CD8-positive, alpha-beta memory T cell (primary cell): Measurements from ENCODE around the gene SRSF12. TPM values are rescaled to one million over a fixed set of nuclear protein-coding genes. Genes with fewer than 3 reads are reported as not detected.

ENCODE experiments used
- CTCF ChIA-PET: fragments of 350-600 bp; sonication (Branson Sonifier 250); formaldehyde crosslinking; loops from one replicate; lab custom pipeline; 2021; ENCODE audit warnings: antibody characterized with exemption; lab: Charles Lee
- POLR2A ChIA-PET: fragments of 350-600 bp; sonication (Branson Sonifier 250); formaldehyde crosslinking; loops from one replicate; lab custom pipeline; 2021; ENCODE audit warnings: antibody characterized with exemption; lab: Charles Lee
- DNase-seq, 5 donors: peaks; one replicate each; pipeline versions ENCODE4 v3.0.0 to v3.0.0-alpha.2; 2020 to 2022; ENCODE audit warnings: mixed read lengths in 1 of 5
- H3K27ac ChIP-seq: one replicate; pipeline ENCODE4 v1.7.0; 2013; ENCODE audit warnings: low read depth, mild to moderate bottlenecking, low read length, moderate library complexity
- H3K27me3 ChIP-seq: 2 replicates; pipeline ENCODE4 v1.7.0; 2013; ENCODE audit warnings: low read length, mild to moderate bottlenecking; ENCODE audit not compliant: insufficient read depth, poor library complexity, severe bottlenecking
- H3K36me3 ChIP-seq: 2 replicates; pipeline ENCODE4 v1.7.0; 2013; ENCODE audit warnings: mild to moderate bottlenecking, low read length, moderate library complexity; ENCODE audit not compliant: insufficient read depth
- H3K4me1 ChIP-seq: 2 replicates; pipeline ENCODE4 v1.7.0; 2013; ENCODE audit warnings: mild to moderate bottlenecking, low read length, moderate library complexity; ENCODE audit not compliant: insufficient read depth
- H3K4me3 ChIP-seq: 2 replicates; pipeline ENCODE4 v1.7.0; 2013; ENCODE audit warnings: mild to moderate bottlenecking, low read length
- H3K9me3 ChIP-seq: 2 replicates; pipeline ENCODE4 v1.7.0; 2013; ENCODE audit warnings: mild to moderate bottlenecking, low read length
- H3K27ac Mint-ChIP-seq, 8 donors: one replicate each; pipeline ENCODE4 v1.8.0; 2020 to 2021; ENCODE audit warnings: mixed read lengths in 8 of 8, mild to moderate bottlenecking in 6 of 8, inconsistent platforms in 3 of 8, moderate library complexity in 3 of 8
- H3K27me3 Mint-ChIP-seq, 2 donors: one replicate each; pipeline ENCODE4 v1.8.0; 2020 to 2021; ENCODE audit warnings: mixed read lengths in 2 of 2, mild to moderate bottlenecking in 1 of 2, moderate library complexity in 1 of 2
- H3K36me3 Mint-ChIP-seq, 3 donors: one replicate each; pipeline ENCODE4 v1.8.0; 2020 to 2021; ENCODE audit warnings: mixed read lengths in 3 of 3, inconsistent platforms in 1 of 3, mild to moderate bottlenecking in 1 of 3
- H3K4me1 Mint-ChIP-seq, 3 donors: one replicate each; pipeline ENCODE4 v1.8.0; 2020 to 2021; ENCODE audit warnings: mixed read lengths in 3 of 3, inconsistent platforms in 1 of 3, mild to moderate bottlenecking in 1 of 3
- H3K4me3 Mint-ChIP-seq, 7 donors: one replicate each; pipeline ENCODE4 v1.8.0; 2020 to 2021; ENCODE audit warnings: mixed read lengths in 7 of 7, mild to moderate bottlenecking in 6 of 7, moderate library complexity in 4 of 7, inconsistent platforms in 2 of 7
- H3K9me3 Mint-ChIP-seq, 5 donors: one replicate each; pipeline ENCODE4 v1.8.0; 2020 to 2022; ENCODE audit warnings: mixed read lengths in 5 of 5, mild to moderate bottlenecking in 3 of 5, moderate library complexity in 2 of 5, inconsistent platforms in 1 of 5
- polyA plus RNA-seq: library from polyadenylated mRNA; unstranded; fragments of 300-500 nt; fragmentation: Illumina TruSeq; gene quantifications from one replicate; pipeline ENCODE4 v1.2.3, GENCODE V29; 2021
- total RNA-seq, 2 experiments: library from RNA; stranded (reverse); gene quantifications; one replicate each; pipeline ENCODE4 v1.2.3, GENCODE V29; 2021

The SRSF12 gene
- total and polyA plus RNA-seq, 3 experiments from 2014 or later = 0.23 to 0.81 (median 0.71) TPM

- peaks cover 0 to 4% of the 10 kb centered on the region in 2 donors for H3K27me3 Mint-ChIP-seq
- ChIA-PET POLR2A (no interaction called here), CTCF (interaction anchor here (1.6 kb wide), 1 partner anchor 140 kb away, joined by 4 read pairs; no protein-coding TSS in a partner anchor)
- no peaks in the 10 kb centered on the region for H3K27me3 ChIP-seq
- no peaks in the 10 kb centered on the region for H3K9me3 ChIP-seq
- H3K4me3 ChIP-seq = no peak overlapping the region
- H3K27ac Mint-ChIP-seq = no peak overlapping the region
- H3K9me3 Mint-ChIP-seq = no peaks in the 10 kb centered on the region
- peaks cover 4 to 10% (median 6%) of the 10 kb centered on the region in 3 donors for H3K4me1 Mint-ChIP-seq
- no peak overlapping the region for H3K4me3 Mint-ChIP-seq
- H3K4me1 ChIP-seq = peaks cover 2% of the 10 kb centered on the region
- no peak overlapping the region for H3K27ac ChIP-seq
- no peak for DNase-seq
- peaks cover 0 to 2% (median 0%) of the 10 kb centered on the region in 3 donors for H3K36me3 Mint-ChIP-seq
- no peaks in the 10 kb centered on the region for H3K36me3 ChIP-seq
Measured at GRCh38 chr6:89121934-89122333, 4.1 kb upstream of the SRSF12 start.

GRCh38 chr6:89120371-89120770 lies 2.5 kb upstream of the SRSF12 start:
- no peaks in the 10 kb centered on the region for H3K9me3 ChIP-seq
- H3K36me3 ChIP-seq = no peaks in the 10 kb centered on the region
- peaks cover 5% of the 10 kb centered on the region for H3K4me1 ChIP-seq
- no peaks in the 10 kb centered on the region for H3K9me3 Mint-ChIP-seq
- CTCF ChIA-PET = interaction anchor here (1.0 kb wide), 1 partner anchor 251 kb away, joined by 3 read pairs; no protein-coding TSS in a partner anchor
- no peak overlapping the region for H3K4me3 Mint-ChIP-seq
- peaks cover 3% of the 10 kb centered on the region for H3K27me3 ChIP-seq
- DNase-seq = no peak
- no peak overlapping the region for H3K27ac ChIP-seq
- H3K4me3 ChIP-seq = no peak overlapping the region
- POLR2A ChIA-PET = no interaction called here
- H3K36me3 Mint-ChIP-seq = no peaks in the 10 kb centered on the region
- no peak overlapping the region for H3K27ac Mint-ChIP-seq
- peaks cover 0 to 6% of the 10 kb centered on the region in 2 donors for H3K27me3 Mint-ChIP-seq
- H3K4me1 Mint-ChIP-seq = peaks cover 7 to 13% (median 9%) of the 10 kb centered on the region in 3 donors

GRCh38 chr6:89118931-89119330 lies 1.1 kb upstream of the SRSF12 start:
- no peak for DNase-seq
- Histone ChIP-seq H3K27me3 (peaks cover 3% of the 10 kb centered on the region), H3K36me3 (no peaks in the 10 kb centered on the region), H3K4me3 (no peak overlapping the region), H3K27ac (no peak overlapping the region), H3K4me1 (peaks cover 5% of the 10 kb centered on the region), H3K9me3 (no peaks in the 10 kb centered on the region)
- H3K27ac Mint-ChIP-seq = no peak overlapping the region
- no peaks in the 10 kb centered on the region for H3K36me3 Mint-ChIP-seq
- CTCF ChIA-PET = no interaction called here
- POLR2A ChIA-PET = no interaction called here
- peaks cover 7 to 13% (median 9%) of the 10 kb centered on the region in 3 donors for H3K4me1 Mint-ChIP-seq
- no peaks in the 10 kb centered on the region for H3K9me3 Mint-ChIP-seq
- peaks cover 0 to 6% of the 10 kb centered on the region in 2 donors for H3K27me3 Mint-ChIP-seq
- peak overlapping the region; percentile 60 to 81 (median 71) for H3K4me3 Mint-ChIP-seq

GRCh38 chr6:89116702-89117101 lies 1.2 kb downstream of the SRSF12 start:
- no peak for DNase-seq
- Histone ChIP-seq H3K4me3 (peak overlapping the region; percentile 20), H3K9me3 (no peaks in the 10 kb centered on the region), H3K27ac (no peak overlapping the region), H3K27me3 (peaks cover 3% of the 10 kb centered on the region), H3K36me3 (no peaks in the 10 kb centered on the region), H3K4me1 (peaks cover 5% of the 10 kb centered on the region)
- ChIA-PET POLR2A (interaction anchor here (0.5 to 2.3 kb wide), 5 partner anchors 23 to 713 kb away, joined by 3 to 23 read pairs (median 4); partner anchors contain the start of genes CASP8AP2, PM20D2 and PNRC1), CTCF (interaction anchor here (1.5 kb wide), 1 partner anchor 36 kb away, joined by 4 read pairs; the partner anchor contains the start of gene PNRC1)
- peak overlapping the region; percentile 77 to 93 (median 86) for H3K4me3 Mint-ChIP-seq
- peak overlapping the region in 4 of 8 donors; percentile 21 to 53 (median 27) for H3K27ac Mint-ChIP-seq
- peaks cover 2 to 6% of the 10 kb centered on the region in 2 donors for H3K27me3 Mint-ChIP-seq
- no peaks in the 10 kb centered on the region for H3K36me3 Mint-ChIP-seq
- H3K9me3 Mint-ChIP-seq = no peaks in the 10 kb centered on the region
- H3K4me1 Mint-ChIP-seq = peaks cover 7 to 13% (median 9%) of the 10 kb centered on the region in 3 donors

GRCh38 chr6:89111933-89112332 lies 5.9 kb downstream of the SRSF12 start:
- DNase-seq = no peak
- no peak overlapping the region for H3K27ac Mint-ChIP-seq
- ChIA-PET CTCF (no interaction called here), POLR2A (no interaction called here)
- no peak overlapping the region for H3K4me3 Mint-ChIP-seq
- no peaks in the 10 kb centered on the region for H3K36me3 ChIP-seq
- no peaks in the 10 kb centered on the region for H3K36me3 Mint-ChIP-seq
- no peaks in the 10 kb centered on the region for H3K9me3 ChIP-seq
- peaks cover 2 to 3% (median 3%) of the 10 kb centered on the region in 3 donors for H3K4me1 Mint-ChIP-seq
- peaks cover 3% of the 10 kb centered on the region for H3K4me1 ChIP-seq
- H3K27ac ChIP-seq = no peak overlapping the region
- no peak overlapping the region for H3K4me3 ChIP-seq
- peaks cover 2% of the 10 kb centered on the region in 2 donors for H3K27me3 Mint-ChIP-seq
- H3K9me3 Mint-ChIP-seq = no peaks in the 10 kb centered on the region
- H3K27me3 ChIP-seq = peaks cover 3% of the 10 kb centered on the region

- Mint-ChIP-seq H3K4me3 (no peak overlapping the region), H3K9me3 (no peaks in the 10 kb centered on the region), H3K27ac (peak overlapping the region in 1 of 8 donors; percentile 31), H3K27me3 (peaks cover 0 to 2% of the 10 kb centered on the region in 2 donors), H3K36me3 (peaks cover 0 to 2% (median 0%) of the 10 kb centered on the region in 3 donors), H3K4me1 (no peaks in the 10 kb centered on the region)
- POLR2A ChIA-PET = no interaction called here
- CTCF ChIA-PET = no interaction called here
- H3K4me1 ChIP-seq = no peaks in the 10 kb centered on the region
- no peak overlapping the region for H3K4me3 ChIP-seq
- no peaks in the 10 kb centered on the region for H3K27me3 ChIP-seq
- H3K9me3 ChIP-seq = no peaks in the 10 kb centered on the region
- H3K27ac ChIP-seq = no peak overlapping the region
- DNase-seq = no peak
- no peaks in the 10 kb centered on the region for H3K36me3 ChIP-seq
Measured at GRCh38 chr6:89110284-89110683, 7.6 kb downstream of the SRSF12 start.

- Histone ChIP-seq H3K4me1 (no peaks in the 10 kb centered on the region), H3K4me3 (no peak overlapping the region), H3K27me3 (no peaks in the 10 kb centered on the region), H3K27ac (no peak overlapping the region), H3K36me3 (no peaks in the 10 kb centered on the region), H3K9me3 (no peaks in the 10 kb centered on the region)
- Mint-ChIP-seq H3K27ac (no peak overlapping the region), H3K4me3 (no peak overlapping the region), H3K27me3 (no peaks in the 10 kb centered on the region), H3K4me1 (peaks cover 6 to 16% (median 7%) of the 10 kb centered on the region in 3 donors), H3K36me3 (peaks cover 0 to 2% (median 0%) of the 10 kb centered on the region in 3 donors), H3K9me3 (no peaks in the 10 kb centered on the region)
- ChIA-PET CTCF (interaction anchor here (0.7 kb wide), 1 partner anchor 30 kb away, joined by 3 read pairs; no protein-coding TSS in a partner anchor), POLR2A (no interaction called here)
- no peak for DNase-seq
Measured at GRCh38 chr6:89100114-89100513, 17.8 kb downstream of the SRSF12 start.

- H3K4me1 Mint-ChIP-seq = peaks cover 6 to 16% (median 7%) of the 10 kb centered on the region in 3 donors
- H3K27ac ChIP-seq = no peak overlapping the region
- no peaks in the 10 kb centered on the region for H3K4me1 ChIP-seq
- H3K4me3 ChIP-seq = no peak overlapping the region
- no peaks in the 10 kb centered on the region for H3K36me3 Mint-ChIP-seq
- no peaks in the 10 kb centered on the region for H3K36me3 ChIP-seq
- H3K27me3 Mint-ChIP-seq = no peaks in the 10 kb centered on the region
- ChIA-PET CTCF (no interaction called here), POLR2A (no interaction called here)
- H3K27ac Mint-ChIP-seq = no peak overlapping the region
- H3K27me3 ChIP-seq = no peaks in the 10 kb centered on the region
- H3K9me3 Mint-ChIP-seq = no peaks in the 10 kb centered on the region
- no peaks in the 10 kb centered on the region for H3K9me3 ChIP-seq
- H3K4me3 Mint-ChIP-seq = peak overlapping the region in 3 of 7 donors; percentile 4 to 42 (median 25)
- DNase-seq = no peak
Measured at GRCh38 chr6:89098461-89098860, 19.4 kb downstream of the SRSF12 start.
